GM12875 (cell line): ENCODE results near the gene SECISBP2L.

Experiments
- H3K4me3 ChIP-seq: one replicate; pipeline ENCODE4 v1.5.1; 2011; ENCODE audit warnings: low read depth, low read length, control low read depth
- CTCF ChIP-seq: IDR thresholded peaks from 2 replicates; pipeline ENCODE4 v1.5.1; 2011; ENCODE audit warnings: low read depth, mild to moderate bottlenecking, control low read depth, inconsistent platforms, low read length, moderate library complexity, borderline replicate concordance; ENCODE audit not compliant: insufficient read depth

Gene SECISBP2L

GRCh38 chr15:49046220-49047102 is at the start of gene SECISBP2L:
SECISBP2L (minus strand) TSS chr15:49046446; CDS start chr15:49046299, 147 bp downstream.
- H3K4me3 ChIP-seq = peak within 1 kb of the TSS; percentile 82
- TF ChIP-seq CTCF = peak; percentile 62; the same call in 1 of the 2 replicates

GRCh38 chr15:49094923-49095322 is 48.7 kb upstream of the SECISBP2L start:
- no peak overlapping the region for H3K4me3 ChIP-seq
- TF ChIP-seq CTCF = no peak

GRCh38 chr15:49093252-49094105 is 47.2 kb upstream of the SECISBP2L start:
- H3K4me3 ChIP-seq = no peak overlapping the region
- no peak for TF ChIP-seq CTCF

- no peak for TF ChIP-seq CTCF
- H3K4me3 ChIP-seq = no peak overlapping the region
Measured at GRCh38 chr15:49088996-49089395, 42.8 kb upstream of the SECISBP2L start.

GRCh38 chr15:49085696-49086459 is 39.6 kb upstream of the SECISBP2L start:
- no peak overlapping the region for H3K4me3 ChIP-seq
- no peak for TF ChIP-seq CTCF

- no peak for TF ChIP-seq CTCF
- H3K4me3 ChIP-seq = no peak overlapping the region
Measured at GRCh38 chr15:49084285-49084570, 38.0 kb upstream of the SECISBP2L start.
